HL-60 (cell line): ENCODE results near the gene CCDC93.

Experiments
- GABPA ChIP-seq: IDR thresholded peaks from 2 replicates; pipeline ENCODE4 v1.6.1; 2012; ENCODE audit warnings: low read depth
- POLR2AphosphoS5 ChIP-seq: IDR thresholded peaks from 2 replicates; pipeline ENCODE4 v1.6.1; 2012; ENCODE audit warnings: low read depth
- SPI1 ChIP-seq: IDR thresholded peaks from 2 replicates; pipeline ENCODE4 v1.6.1; 2012; ENCODE audit warnings: low read depth, mild to moderate bottlenecking, borderline replicate concordance
- TF ChIP-seq, protein P1 (sequence below): IDR thresholded peaks from one replicate; pipeline ENCODE4 v1.5.1; 2011; ENCODE audit warnings: low read length, control low read depth, inconsistent platforms; ENCODE audit not compliant: insufficient read depth
- TF ChIP-seq, protein P2 (sequence below): IDR thresholded peaks from 2 replicates; pipeline ENCODE4 v1.6.1; 2012; ENCODE audit warnings: low read depth; ENCODE audit not compliant: insufficient replicate concordance

DNA sequence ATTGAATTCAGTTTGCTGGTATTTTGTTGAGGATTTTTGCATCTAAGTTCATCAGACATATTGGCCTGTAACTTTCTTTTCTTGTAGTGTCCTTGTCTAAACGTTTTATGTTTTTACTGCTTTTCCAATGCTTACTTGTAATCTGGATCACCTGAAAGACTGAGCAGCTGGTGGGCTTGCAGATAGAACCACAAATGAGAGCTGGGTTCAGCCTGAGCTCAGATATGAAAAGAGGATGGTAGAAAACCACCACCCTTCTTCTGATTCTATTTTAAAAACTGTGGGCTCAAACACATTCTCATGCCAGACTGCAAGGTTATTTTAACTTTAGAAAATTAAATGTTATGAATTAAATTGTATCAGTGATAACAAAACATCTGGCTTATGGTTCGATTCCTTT, 128.6 kb downstream of the CCDC93 start:
- TF ChIP-seq, protein P1, sequence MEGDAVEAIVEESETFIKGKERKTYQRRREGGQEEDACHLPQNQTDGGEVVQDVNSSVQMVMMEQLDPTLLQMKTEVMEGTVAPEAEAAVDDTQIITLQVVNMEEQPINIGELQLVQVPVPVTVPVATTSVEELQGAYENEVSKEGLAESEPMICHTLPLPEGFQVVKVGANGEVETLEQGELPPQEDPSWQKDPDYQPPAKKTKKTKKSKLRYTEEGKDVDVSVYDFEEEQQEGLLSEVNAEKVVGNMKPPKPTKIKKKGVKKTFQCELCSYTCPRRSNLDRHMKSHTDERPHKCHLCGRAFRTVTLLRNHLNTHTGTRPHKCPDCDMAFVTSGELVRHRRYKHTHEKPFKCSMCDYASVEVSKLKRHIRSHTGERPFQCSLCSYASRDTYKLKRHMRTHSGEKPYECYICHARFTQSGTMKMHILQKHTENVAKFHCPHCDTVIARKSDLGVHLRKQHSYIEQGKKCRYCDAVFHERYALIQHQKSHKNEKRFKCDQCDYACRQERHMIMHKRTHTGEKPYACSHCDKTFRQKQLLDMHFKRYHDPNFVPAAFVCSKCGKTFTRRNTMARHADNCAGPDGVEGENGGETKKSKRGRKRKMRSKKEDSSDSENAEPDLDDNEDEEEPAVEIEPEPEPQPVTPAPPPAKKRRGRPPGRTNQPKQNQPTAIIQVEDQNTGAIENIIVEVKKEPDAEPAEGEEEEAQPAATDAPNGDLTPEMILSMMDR = no peak
- TF ChIP-seq, protein P2, sequence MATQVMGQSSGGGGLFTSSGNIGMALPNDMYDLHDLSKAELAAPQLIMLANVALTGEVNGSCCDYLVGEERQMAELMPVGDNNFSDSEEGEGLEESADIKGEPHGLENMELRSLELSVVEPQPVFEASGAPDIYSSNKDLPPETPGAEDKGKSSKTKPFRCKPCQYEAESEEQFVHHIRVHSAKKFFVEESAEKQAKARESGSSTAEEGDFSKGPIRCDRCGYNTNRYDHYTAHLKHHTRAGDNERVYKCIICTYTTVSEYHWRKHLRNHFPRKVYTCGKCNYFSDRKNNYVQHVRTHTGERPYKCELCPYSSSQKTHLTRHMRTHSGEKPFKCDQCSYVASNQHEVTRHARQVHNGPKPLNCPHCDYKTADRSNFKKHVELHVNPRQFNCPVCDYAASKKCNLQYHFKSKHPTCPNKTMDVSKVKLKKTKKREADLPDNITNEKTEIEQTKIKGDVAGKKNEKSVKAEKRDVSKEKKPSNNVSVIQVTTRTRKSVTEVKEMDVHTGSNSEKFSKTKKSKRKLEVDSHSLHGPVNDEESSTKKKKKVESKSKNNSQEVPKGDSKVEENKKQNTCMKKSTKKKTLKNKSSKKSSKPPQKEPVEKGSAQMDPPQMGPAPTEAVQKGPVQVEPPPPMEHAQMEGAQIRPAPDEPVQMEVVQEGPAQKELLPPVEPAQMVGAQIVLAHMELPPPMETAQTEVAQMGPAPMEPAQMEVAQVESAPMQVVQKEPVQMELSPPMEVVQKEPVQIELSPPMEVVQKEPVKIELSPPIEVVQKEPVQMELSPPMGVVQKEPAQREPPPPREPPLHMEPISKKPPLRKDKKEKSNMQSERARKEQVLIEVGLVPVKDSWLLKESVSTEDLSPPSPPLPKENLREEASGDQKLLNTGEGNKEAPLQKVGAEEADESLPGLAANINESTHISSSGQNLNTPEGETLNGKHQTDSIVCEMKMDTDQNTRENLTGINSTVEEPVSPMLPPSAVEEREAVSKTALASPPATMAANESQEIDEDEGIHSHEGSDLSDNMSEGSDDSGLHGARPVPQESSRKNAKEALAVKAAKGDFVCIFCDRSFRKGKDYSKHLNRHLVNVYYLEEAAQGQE = no peak
- no peak for TF ChIP-seq SPI1
- no peak for TF ChIP-seq POLR2AphosphoS5
- no peak for TF ChIP-seq GABPA
